OCI-LY1 (cell line): ENCODE data around the gene SDHC.

ENCODE experiments used
- EZH2 ChIP-seq: fragments of 200-600 bp; sonication (generic), shearing (Covaris generic); IDR thresholded peaks from 2 replicates; pipeline ENCODE4 v1.8.0; 2017; ENCODE audit warnings: borderline replicate concordance, mixed run types, mild to moderate bottlenecking, antibody characterized with exemption, low read length, moderate library complexity, mixed read lengths
- TF ChIP-seq, protein P1 (sequence below): fragments of 200-600 bp; sonication (generic), shearing (Covaris generic); IDR thresholded peaks from 2 replicates; pipeline ENCODE4 v1.5.1; 2017; ENCODE audit warnings: mild to moderate bottlenecking, antibody characterized with exemption, low read length, moderate library complexity, mixed read lengths

GRCh38 chr1:161342177-161342576, 28.0 kb downstream of the SDHC start:
- TF ChIP-seq EZH2: no peak
- TF ChIP-seq, protein P1, sequence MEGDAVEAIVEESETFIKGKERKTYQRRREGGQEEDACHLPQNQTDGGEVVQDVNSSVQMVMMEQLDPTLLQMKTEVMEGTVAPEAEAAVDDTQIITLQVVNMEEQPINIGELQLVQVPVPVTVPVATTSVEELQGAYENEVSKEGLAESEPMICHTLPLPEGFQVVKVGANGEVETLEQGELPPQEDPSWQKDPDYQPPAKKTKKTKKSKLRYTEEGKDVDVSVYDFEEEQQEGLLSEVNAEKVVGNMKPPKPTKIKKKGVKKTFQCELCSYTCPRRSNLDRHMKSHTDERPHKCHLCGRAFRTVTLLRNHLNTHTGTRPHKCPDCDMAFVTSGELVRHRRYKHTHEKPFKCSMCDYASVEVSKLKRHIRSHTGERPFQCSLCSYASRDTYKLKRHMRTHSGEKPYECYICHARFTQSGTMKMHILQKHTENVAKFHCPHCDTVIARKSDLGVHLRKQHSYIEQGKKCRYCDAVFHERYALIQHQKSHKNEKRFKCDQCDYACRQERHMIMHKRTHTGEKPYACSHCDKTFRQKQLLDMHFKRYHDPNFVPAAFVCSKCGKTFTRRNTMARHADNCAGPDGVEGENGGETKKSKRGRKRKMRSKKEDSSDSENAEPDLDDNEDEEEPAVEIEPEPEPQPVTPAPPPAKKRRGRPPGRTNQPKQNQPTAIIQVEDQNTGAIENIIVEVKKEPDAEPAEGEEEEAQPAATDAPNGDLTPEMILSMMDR: no peak
